ENCODE results near the gene ATXN7L3B.

ATXN7L3B gene

DNA sequence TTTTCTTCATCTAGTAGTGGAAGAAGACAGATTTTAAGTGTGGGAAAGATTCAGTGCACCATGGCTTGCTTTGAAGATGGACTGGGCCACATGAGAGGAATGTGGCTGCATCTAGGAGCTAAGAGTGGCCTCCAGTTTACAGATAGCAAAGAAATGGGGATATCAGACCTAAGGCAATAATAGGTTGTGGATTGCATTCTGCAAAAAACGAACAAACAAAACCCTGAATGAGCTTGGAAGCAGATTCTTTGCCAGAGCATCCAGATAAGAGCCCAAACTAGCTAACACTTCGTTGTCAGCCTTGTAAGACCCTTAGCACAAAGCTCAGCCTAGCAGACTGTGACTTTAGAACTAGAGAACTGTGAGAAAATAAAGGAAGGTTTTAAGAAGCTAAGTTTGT lies 9.6 kb downstream of the ATXN7L3B start:
- H3K4me3 ChIP-seq (ENCODE audit: control insufficient read depth, low read depth, low read length), result no peak overlapping the region
- TF ChIP-seq, protein P1, sequence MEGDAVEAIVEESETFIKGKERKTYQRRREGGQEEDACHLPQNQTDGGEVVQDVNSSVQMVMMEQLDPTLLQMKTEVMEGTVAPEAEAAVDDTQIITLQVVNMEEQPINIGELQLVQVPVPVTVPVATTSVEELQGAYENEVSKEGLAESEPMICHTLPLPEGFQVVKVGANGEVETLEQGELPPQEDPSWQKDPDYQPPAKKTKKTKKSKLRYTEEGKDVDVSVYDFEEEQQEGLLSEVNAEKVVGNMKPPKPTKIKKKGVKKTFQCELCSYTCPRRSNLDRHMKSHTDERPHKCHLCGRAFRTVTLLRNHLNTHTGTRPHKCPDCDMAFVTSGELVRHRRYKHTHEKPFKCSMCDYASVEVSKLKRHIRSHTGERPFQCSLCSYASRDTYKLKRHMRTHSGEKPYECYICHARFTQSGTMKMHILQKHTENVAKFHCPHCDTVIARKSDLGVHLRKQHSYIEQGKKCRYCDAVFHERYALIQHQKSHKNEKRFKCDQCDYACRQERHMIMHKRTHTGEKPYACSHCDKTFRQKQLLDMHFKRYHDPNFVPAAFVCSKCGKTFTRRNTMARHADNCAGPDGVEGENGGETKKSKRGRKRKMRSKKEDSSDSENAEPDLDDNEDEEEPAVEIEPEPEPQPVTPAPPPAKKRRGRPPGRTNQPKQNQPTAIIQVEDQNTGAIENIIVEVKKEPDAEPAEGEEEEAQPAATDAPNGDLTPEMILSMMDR (IDR thresholded peaks at IDR 0.05; ENCODE audit: control insufficient read depth, insufficient read depth, low read depth, low read length, missing control alignments), result no peak
- no peak for DNase-seq (ENCODE audit: low read depth)

DNA sequence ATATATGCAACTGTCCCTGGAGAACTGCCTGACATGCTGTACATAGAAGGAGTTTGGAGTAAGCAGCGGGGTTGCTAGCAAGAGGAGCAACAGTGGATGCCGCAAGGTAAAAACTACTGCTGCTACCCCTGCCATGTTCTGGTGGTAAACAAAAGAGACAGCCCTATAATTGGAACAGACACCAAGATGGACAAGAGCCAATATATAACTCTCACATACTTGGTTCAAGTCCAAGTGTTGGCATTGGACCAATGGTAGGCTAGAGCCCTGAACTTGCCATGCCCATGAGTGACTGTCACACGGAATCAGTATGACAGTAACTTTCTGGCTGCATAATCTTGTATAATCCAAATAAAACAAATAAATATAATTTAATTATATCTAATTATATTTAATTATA lies 13.7 kb downstream of the ATXN7L3B start:
- no peak for DNase-seq (ENCODE audit: low read depth)
- no peak overlapping the region for H3K4me3 ChIP-seq (ENCODE audit: control insufficient read depth, low read depth, low read length)
- TF ChIP-seq, protein P1 (IDR thresholded peaks at IDR 0.05; ENCODE audit: control insufficient read depth, insufficient read depth, low read depth, low read length, missing control alignments), result no peak

DNA sequence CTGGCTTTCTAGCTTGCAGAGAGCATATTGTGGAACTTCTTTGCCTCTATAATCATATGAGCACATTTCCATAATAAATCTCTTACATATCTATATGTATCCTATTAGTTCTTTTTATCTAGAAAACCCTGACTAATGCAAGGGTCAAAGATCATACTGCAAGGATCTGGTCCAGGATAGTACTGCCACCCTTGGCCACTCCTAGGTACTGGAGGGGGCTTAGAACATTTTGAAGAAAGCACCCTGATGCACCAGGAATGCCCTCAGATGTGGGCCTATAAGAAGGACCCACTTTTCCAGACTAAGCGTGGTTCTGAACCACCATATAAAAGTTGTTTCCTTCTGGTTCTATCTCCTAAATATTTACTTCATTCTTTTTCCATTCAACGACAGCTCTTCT lies 14.6 kb downstream of the ATXN7L3B start:
- TF ChIP-seq, protein P1 (IDR thresholded peaks at IDR 0.05; ENCODE audit: control insufficient read depth, insufficient read depth, low read depth, low read length, missing control alignments), result no peak
- no peak overlapping the region for H3K4me3 ChIP-seq (ENCODE audit: control insufficient read depth, low read depth, low read length)
- no peak for DNase-seq (ENCODE audit: low read depth)

DNA sequence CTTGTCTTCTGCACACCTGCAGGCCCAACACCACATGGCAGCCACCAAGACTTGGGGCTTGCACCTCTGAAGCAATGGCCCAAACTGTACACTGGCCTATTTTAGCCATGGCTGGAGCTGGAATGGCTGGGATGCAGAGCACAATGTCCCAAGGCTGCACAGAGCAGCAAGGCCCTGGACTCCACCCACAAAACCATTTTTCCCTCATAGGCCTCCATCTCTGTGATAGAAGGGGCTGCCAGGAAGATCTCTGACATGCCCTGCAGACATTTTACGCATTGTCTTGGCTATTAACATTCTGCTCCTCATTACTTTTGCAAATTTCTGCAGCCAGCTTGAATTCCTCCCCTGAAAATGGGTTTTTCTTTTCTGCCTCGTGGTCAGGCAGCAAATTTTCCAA lies 22.1 kb downstream of the ATXN7L3B start:
- TF ChIP-seq, protein P1 (IDR thresholded peaks at IDR 0.05; ENCODE audit: control insufficient read depth, insufficient read depth, low read depth, low read length, missing control alignments), result no peak
- no peak for DNase-seq (ENCODE audit: low read depth)

DNA sequence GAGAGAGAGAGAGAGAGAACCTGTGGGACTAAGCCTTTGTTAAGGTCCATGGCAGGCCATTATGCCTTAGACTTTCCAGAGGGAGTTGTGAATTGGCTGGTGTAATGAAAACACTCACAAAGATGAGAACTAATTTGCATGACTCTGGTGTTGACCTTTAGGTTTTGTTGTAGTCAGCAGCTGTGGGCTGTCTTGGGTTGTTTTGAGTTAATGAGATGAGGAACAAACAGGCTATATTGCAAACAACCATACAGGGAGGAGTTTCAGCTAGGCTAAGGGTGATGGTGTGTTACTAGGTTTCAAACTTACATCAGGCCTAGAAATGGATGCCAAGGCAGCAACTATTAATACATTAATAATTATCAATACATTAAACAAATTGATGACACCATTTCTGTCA lies 26.3 kb downstream of the ATXN7L3B start:
- TF ChIP-seq, protein P1 (IDR thresholded peaks at IDR 0.05; ENCODE audit: control insufficient read depth, insufficient read depth, low read depth, low read length, missing control alignments), result no peak
- no peak overlapping the region for H3K4me3 ChIP-seq (ENCODE audit: control insufficient read depth, low read depth, low read length)
- DNase-seq (ENCODE audit: low read depth), result no peak

More for the DNA sequence above, 22.1 kb downstream of the ATXN7L3B start:
- H3K4me3 ChIP-seq (ENCODE audit: control insufficient read depth, low read depth, low read length), result no peak overlapping the region

DNA sequence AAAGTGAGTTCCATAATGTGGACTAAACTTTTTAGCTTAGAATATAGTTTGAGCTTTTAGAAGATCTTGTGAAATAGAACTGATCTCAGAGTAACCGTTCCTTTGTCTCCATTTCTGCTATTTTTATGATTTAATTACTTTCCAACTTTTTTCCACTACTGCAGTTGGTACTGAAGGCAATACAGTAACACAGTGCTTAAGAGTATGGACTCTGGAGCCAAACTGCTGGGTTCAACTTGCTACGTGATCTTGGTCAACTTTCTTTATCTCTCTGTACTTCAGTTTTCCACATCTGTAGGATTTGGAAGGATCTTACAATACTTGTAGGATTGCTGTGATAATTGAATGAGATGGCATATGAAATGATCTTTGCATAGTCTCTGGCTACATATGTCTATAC lies 40.9 kb downstream of the ATXN7L3B start:
- H3K4me3 ChIP-seq (ENCODE audit: control insufficient read depth, low read depth, low read length), result no peak overlapping the region
- no peak for DNase-seq (ENCODE audit: low read depth)
- TF ChIP-seq, protein P1 (IDR thresholded peaks at IDR 0.05; ENCODE audit: control insufficient read depth, insufficient read depth, low read depth, low read length, missing control alignments), result no peak

DNA sequence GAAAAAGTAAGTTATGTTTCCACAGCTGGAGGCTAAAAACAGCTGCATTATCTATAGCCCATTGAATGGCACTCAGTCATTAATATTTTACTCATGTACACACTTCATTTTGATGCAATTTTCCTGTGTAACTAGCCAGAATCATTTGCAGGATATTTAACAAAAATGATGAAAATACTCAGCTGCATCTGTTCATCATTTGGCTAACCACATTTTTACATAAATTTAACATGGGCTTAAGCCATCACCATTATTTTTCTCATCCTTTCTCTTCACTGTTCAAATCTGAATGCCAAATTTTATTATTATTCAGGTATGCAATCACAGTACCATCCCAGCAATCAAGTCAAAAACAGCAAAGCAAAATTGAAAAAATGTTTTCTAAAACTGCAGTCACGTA lies 41.8 kb downstream of the ATXN7L3B start:
- no peak overlapping the region for H3K4me3 ChIP-seq (ENCODE audit: control insufficient read depth, low read depth, low read length)
- TF ChIP-seq, protein P1 (IDR thresholded peaks at IDR 0.05; ENCODE audit: control insufficient read depth, insufficient read depth, low read depth, low read length, missing control alignments), result no peak
- DNase-seq (ENCODE audit: low read depth), result no peak
